NCI-H345 treated with DMSO at 0.1 percent for 48 hours (cell line): Measurements from ENCODE around the gene WDR45.

Experiments used
- DNase-seq: peaks from one replicate; lab custom pipeline; 2025; ENCODE audit not compliant: unreplicated experiment; lab: John Stamatoyannopoulos, UW

WDR45 gene

DNA sequence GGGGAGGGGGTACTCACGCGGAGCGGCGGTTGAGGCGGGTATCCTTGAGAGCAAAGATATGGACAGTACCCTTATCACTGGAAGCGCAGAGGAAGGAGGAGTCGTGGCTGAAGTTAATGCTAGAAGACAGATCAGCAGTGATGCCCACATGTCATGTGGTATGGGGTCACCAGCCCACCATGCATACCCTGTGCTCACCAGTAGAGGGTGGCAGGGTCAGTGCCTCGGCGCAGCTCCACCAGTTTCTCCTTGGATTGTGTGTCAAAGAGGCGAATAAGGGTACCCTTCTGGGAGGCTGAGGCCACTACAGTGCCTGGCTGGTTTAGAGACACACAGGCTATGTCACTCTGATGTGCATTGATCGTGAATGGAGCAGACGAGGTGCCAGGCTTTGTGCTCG is 4.3 kb downstream of the WDR45 start:
- DNase-seq = no peak

DNA sequence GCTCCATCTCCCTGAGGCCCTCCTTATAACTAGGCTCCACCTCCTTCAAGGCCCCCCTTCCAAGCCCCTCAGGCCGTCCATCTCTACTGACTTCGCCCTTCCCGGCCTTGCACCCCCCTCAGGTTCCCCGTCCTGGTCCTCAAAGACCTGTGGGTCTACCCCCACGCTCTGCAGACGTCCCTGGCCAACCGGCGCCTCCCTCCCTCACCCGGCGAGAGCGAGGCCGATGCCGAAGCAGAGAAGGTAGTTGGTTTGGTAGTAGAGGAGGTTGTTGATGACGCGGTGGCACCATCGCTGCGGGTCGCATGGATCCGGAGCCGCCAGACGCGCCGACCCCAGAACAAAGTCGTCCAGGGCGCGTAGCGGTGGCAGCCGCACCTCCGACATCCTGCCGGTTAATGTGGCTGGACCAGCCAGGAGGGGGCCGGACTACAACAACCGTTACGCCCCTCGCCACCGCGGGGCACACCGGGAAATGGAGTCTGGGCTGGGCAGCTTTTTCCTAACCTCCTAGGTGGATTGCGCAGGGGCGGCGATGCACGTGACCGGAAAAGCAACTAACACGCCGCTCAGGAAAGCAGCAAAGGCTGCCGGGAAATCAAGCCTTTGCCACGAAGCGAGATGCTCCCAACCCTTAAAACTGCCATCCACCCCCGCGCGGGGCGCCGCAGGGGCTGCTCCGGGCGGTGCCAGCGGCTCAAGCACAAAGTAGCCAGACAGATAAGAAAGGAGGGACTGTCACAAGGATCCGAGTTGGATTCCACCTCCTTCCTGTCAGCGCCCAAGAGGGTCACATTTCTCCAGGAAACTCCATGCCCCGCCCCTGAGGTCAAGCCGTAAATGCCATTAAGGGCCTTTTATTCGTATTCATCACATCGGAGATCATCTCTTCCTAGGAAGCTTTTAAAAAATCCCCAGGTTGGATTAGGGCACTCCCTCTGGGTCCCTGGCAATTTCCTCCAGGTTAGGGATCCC is 5.8 kb downstream of the WDR45 start, which contains the start of gene PRAF2:
Gene PRAF2, minus strand, starts transcription at position 402 of the 975 bp plus-strand sequence. Its CDS starts 15 bp downstream, at position 387.
- peak; percentile 78 for DNase-seq

DNA sequence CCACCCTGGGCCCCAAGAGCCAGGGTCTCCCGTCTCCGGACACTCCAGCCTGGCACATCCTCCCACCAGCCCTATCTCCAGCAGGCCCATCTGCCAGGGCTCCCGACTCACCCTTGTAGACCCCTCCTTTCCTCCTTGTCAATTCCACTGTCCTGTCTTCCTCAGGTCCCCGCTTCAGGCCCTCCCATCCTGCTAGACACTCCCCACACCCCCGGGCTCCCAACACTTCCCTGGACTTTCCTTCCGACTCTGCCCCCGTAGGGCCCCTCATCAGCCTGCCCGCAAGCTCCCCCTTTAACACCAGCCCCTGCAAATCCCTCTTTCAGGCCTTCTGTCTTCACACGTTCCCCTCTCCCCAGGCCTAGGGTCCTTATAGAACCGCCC is 7.0 kb downstream of the WDR45 start:
- DNase-seq = no peak

DNA sequence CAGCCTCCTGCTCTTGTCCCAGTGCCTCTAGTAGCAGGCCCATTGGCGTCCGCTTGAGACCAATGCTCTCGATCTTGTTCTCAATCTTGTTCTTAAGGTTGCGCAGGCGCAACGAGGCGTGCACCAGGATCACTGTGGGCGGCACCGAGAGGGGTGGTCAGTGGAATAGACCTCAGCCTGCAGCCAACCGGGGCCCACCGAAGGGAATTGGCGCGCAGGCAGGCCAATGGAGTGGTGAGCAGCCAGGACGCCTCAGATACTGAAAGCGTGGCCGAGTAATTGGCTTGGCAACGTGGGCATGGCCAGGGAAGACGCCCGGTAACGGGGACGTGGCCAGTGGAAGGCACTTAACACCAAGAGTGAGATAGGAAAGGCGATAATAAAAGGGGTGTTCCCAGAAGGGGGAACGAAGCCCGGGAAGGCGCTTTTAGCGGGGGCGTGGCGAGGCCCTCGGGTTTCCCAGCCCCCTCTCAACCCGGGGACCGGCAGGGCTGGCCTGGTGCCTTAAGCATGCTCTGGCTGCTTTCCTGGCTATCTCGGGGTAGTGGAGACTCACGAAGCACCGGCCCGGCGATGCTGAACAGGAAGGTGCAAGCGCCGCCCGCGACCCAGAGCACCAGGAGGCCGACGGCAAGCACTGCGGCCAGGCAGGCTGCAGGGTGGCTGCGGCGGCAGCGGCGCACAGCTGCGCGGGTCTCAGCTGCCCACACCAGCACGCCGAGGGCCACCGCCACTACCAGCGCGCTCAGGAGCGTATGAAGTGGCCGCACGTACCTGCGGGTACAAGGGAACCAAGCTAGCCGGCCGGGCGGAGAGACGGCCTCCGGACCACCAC is 7.6 kb downstream of the WDR45 start:
- no peak for DNase-seq

DNA sequence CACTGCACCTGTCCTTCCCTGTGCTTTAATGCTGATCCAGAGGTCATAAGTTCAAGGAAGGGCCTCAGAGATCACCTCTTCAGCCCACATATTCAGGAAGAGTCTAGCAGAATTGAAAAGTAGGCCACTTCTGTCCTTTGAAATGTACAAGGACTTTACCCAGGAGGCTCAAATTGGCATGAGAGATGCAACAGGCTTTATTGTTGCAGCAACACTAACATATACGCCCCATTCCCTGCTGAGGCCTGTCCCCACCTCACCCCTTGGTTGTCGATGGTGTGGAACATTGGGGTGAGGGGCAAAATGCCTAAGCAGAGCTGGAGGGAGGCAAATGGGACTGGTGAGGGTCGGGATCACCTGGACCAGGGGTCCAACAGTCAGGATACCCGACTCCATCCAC is 8.7 kb downstream of the WDR45 start:
- no peak for DNase-seq

DNA sequence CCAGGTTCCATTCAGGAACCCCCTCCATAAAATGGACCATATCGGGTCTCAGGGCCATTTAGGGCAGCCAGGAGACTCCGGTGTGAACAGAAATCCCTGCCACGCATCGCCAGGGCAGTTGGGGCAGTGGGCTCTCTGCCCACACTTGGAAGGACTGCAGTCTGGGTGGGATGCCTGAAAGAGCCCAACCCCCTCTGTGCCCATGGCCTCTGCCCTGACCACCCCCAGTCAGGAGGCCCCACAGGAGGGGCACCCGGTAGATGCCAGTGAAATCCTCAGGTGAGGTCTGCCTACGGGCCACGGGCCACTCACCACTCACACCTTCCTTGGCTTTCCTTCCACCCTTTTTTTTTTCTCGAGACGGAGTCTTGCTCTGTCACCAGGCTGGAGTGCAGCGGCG is 10.6 kb downstream of the WDR45 start:
- no peak for DNase-seq

DNA sequence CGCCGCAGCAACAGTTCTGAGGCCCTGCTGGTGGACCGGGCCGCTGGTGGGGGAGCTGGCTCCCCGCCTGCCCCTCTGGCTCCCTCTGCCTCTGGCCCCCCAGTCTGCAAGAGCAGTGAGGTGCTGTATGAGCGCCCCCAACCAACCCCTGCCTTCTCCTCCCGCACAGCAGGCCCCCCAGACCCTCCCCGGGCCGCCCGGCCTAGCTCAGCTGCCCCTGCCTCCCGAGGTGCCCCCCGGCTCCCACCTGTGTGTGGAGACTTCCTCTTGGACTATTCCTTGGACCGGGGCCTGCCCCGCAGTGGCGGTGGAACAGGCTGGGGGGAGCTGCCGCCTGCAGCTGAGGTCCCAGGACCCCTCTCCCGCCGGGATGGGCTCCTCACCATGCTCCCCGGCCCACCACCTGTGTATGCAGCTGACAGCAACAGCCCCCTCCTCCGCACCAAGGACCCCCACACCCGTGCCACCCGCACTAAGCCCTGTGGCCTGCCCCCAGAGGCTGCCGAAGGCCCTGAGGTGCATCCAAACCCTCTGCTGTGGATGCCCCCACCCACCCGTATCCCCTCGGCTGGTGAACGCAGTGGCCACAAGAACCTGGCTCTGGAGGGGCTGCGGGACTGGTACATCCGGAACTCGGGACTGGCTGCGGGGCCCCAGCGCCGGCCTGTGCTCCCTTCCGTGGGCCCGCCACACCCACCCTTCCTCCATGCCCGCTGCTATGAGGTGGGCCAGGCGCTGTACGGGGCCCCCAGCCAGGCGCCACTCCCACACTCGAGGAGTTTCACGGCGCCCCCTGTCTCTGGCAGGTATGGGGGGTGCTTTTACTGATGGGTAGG is 12.2 kb downstream of the WDR45 start:
- no peak for DNase-seq

DNA sequence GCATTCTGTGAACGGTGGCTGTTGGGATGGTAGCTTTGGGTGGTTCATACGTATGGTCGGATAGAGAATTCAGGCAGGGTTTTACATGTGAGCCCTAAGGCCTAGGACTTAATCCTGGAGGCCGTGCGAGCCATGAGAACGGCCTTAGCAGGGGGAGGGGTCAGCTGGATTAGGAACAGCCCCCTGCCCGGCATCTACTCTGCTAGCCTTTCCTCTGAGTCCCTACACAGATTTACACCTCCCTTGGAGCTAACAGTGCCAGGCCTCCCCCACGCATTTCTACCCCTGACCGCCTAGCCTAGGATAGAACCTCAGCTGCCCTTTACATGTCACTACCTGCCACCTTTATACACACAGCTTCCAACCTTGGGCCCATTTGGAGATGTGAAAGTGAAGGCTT is 13.0 kb downstream of the WDR45 start:
- no peak for DNase-seq

DNA sequence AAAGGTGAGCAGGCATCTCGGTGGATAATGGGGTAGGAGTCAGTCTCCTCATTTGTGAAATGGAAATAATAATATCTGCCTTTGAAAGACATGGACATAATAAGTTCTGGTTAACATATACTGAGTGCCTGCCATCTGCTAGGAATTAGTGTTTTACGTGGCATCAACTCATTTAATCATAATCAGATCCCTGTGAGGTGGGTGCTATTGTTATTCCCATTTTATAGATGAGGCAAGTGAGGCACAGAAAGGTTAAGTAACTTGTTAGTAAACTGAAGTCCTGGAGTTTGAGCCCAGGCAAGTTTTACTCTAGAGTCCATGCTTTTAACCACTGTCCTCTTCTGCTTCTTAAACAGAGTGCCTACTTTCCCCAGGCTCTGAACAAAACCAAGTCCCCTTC is 13.4 kb downstream of the WDR45 start:
- DNase-seq = no peak

DNA sequence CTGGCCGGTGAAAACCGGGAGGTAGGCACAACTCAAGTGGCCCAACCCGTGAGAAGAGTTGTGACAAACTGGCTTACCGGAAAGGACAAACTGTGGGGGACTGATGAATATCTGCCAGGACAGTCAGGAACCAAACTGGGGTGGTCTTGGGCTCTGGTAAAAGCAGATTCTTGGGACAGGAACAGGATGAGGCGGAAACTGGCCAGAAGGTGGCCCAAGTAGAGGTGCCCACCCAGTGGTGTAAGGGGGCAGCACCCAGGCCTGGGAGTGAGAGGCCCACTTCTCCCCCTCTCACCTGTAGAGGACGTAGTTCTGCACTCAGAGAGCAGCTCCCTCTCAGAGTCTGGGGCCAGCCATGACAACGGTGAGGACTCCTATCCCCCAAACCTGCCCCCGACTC is 15.0 kb downstream of the WDR45 start:
- no peak for DNase-seq

DNA sequence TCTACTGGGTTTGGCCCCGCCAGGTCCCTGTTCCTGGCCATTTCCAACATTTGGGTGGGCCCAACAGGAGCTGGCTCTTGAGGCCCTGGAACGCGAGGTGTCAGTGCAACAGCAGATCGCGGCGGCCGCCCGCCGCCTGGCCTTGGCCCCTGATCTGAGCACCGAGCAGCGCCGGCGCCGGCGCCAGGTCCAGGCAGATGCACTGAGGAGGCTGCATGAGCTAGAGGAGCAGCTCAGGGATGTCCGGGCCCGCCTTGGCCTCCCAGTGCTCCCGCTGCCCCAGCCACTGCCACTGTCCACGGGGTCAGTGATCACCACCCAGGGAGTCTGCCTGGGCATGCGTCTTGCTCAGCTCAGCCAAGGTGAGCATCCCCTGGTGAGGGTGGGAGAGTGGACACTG is 15.4 kb downstream of the WDR45 start:
- DNase-seq = no peak

DNA sequence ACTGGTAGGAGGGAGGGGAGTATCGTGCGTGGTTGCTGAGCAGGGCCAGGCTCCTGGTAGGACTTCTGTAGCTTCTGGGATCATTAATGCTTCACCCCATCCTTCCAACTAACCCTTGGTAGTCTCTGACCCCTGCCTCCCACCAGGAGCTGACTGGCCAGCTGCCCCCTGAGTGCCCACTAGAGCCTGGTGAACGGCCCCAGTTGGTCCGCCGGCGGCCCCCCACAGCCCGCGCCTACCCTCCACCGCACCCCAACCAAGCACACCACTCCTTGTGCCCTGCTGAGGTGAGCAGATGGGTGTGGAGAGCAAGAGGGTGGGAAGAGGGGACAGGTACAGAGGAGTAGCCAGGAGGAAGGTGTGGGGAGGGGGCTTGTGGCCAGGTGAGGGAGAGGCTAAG is 16.0 kb downstream of the WDR45 start:
- DNase-seq = no peak

DNA sequence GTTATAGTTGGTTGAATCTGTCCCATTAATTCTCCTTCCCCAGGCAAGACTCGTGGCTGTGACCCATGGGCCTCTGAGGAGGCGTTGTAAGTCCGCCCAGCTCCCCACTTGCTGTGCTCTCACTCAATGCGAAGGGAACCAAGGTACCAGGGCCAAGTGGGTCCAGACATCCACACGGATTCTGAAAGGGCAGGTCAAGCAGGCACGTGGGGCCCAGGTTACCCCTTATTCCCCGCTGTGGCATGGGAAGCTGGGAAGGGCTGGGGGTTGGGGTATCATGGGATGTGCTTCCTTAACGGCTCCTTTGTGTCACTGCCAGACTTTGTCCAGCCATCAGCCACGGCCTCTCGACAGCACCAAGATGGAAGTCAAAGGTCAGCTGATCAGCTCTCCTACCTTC is 17.8 kb downstream of the WDR45 start:
- DNase-seq = no peak

DNA sequence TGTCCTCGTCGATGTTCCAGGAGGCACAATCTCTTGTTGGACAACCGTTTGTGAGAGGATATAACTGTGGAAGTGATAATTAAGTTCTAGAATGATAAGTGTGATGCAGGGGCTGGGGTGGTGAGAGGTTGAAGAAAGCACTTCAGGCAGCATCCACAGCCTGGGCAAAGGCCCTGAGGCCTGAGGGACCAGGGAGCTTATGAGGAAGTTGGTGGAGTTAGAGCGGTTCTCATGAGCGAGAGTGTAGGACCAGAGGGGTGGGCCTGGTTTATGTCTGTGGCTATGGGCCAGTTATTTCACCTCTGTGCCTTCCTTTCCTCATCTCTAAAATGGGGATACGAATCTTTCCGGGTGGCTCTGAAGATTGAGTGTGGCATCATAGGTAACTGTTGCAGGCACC is 18.2 kb downstream of the WDR45 start:
- no peak for DNase-seq

DNA sequence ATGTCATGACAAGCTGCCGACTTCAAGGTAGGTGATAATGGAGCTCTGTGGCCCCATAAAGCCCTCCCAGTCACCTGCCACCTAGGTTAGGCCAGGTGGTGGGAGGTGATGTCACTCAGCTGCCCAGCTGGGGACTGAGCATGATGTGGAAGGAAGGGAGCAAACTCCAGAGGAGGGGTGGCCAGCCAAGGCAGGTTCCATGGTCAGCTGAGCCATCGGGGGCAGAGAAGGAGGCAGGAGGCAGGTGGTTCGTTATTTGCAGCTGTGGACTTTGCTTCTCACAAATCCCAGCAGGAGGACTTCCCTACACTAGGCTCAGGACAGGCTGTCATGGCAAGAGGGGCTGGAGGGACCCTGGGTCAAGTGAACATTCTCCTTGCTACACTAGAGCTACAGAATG is 18.8 kb downstream of the WDR45 start:
- DNase-seq = no peak

DNA sequence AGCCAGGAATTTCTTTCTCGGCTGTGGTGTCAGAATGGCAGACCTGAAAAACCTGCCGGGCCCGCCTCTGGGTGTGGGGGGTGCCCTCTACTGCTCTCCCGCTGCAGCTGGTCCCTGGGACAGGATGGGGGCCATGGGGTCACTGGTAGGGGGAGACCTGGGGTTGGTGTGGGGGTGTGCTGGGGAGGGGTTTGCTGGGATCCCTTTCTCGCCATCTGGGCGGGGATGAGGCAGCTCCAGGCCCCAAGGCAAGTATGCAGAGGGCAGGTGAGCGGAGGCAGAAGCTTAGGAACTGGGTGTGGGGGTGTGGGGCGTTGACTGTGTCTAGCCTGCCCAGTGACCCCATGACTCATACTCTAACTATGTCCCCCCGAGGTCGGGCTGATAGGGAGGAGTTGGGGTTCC is 20.0 kb downstream of the WDR45 start:
- no peak for DNase-seq

DNA sequence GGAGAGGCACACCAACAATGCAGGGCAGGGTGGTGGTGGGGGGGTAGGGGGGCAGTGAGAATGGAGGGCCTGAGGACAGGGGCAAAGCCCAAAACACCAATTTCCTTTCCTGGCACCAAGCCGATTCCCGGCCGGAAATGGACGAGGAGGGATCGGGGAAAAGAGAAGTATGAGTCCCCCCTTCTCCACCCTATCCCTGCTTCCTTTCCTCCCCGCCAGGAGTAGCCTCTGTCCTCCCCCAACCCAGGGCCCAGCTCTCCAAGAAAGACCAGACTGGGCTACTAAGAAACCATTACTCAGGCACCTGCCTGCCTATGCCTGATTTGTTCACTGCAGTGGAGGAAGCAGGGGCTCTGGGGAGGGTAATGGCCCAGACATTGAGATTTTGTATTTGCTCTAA is 20.5 kb downstream of the WDR45 start:
- no peak for DNase-seq

DNA sequence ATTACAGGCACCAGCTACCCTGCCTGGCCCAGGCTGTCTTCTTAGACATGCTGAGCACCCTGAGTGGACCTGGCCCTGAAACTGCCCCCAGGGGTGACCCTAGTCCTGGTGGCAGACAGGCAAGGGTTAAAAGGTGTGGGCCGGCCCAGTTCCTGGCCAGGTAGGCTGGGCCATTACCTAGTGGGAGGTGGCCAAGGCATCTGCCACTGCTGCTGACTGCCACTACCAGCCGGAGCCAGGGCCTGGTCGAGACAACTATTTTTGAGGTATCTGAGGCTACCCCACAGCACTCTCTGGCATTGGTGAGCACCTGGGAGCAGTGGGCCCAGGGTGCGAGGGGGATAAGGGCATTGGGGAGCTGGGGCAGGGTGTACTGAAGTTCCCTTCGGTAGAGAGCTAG is 20.9 kb downstream of the WDR45 start, which contains the start of gene CCDC120:
Gene CCDC120, plus strand, starts transcription at position 206 of the 400 bp plus-strand sequence. CDS start 3,043 bp downstream, outside the sequence.
- DNase-seq = no peak

DNA sequence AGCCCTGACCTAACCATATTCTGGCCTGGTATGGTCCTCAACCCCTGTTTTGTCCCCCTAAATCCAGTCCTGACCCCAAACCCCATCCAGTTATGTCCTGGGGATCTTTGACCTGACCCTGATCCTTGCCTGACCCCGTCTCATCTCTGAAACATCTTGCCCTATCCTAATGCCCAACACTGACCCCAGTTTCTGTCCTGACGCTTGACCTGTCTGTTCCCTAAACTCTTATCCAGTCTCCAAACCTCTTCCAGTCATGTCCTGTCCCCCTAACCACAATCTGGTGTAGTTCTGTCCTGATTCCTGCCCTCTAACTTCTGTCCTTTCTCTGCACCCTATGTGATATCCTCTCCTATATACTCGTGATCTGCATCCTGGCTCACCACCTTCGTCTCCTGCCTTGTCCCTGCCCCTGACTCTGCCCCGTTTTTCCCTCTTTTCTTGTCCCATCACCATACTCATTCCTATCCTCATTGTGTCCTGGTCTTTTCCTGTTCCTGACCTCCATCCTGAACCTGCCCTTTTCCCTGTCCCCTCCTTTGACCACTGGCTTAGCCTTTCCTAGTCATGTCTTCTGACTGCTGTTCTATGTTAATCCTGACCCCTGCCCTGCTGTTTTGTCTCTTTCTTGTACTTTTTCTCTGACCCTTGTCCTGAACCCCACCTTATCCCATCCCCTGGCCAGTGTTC is 25.5 kb downstream of the WDR45 start:
- DNase-seq = no peak
